ENCODE results near the gene BIN1.

Gene BIN1

GRCh38 chr2:127137741-127138140, 30.8 kb upstream of the BIN1 start:
- no peak overlapping the region for H3K27ac ChIP-seq
- TF ChIP-seq CTCF (IDR thresholded peaks at IDR 0.05; ENCODE audit: low read depth, low read length, missing control alignments) = no peak
- no peaks in the 10 kb centered on the region for H3K27me3 ChIP-seq (replicated peaks)
- DNase-seq = no peak
- no peak overlapping the region for H3K4me3 ChIP-seq (ENCODE audit: low read depth, low read length)
- H3K36me3 ChIP-seq (replicated peaks) = no peaks in the 10 kb centered on the region
- in situ Hi-C loops (cut with HindIII; ENCODE audit: low pct_ligation_motif_present, low sequenced_read_pairs) = no loop called here

DNA sequence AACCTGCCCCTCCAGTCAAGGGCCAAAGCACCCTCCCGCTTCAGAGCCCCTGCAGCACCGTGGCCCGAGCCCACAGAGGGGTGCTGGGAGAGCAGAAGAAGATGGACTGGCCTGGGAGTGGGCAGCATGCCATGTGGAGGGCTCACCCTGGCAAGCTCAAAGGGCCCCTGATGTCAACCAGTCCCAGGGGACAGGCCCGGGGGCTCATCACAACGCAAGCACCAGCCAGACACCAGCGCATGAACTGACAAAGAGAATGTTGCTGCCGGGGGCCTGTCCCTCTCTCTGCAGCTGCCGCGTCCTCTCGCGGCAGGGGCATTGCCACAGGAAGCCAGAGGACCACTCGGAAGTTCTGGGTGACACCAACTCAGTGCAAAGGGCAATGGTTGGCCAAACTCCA, 30.3 kb upstream of the BIN1 start:
- in situ Hi-C loops (cut with HindIII; ENCODE audit: low pct_ligation_motif_present, low sequenced_read_pairs) = no loop called here
- Histone ChIP-seq H3K27ac (no peak overlapping the region), H3K36me3 (replicated peaks) (no peaks in the 10 kb centered on the region), H3K4me3 (ENCODE audit: low read depth, low read length) (no peak overlapping the region), H3K27me3 (replicated peaks) (no peaks in the 10 kb centered on the region)
- DNase-seq = no peak
- TF ChIP-seq CTCF (IDR thresholded peaks at IDR 0.05; ENCODE audit: low read depth, low read length, missing control alignments) = no peak

GRCh38 chr2:127134833-127135830, 28.2 kb upstream of the BIN1 start:
- no peak overlapping the region for H3K4me3 ChIP-seq (ENCODE audit: low read depth, low read length)
- DNase-seq = no peak
- TF ChIP-seq CTCF (IDR thresholded peaks at IDR 0.05; ENCODE audit: low read depth, low read length, missing control alignments) = no peak
- in situ Hi-C loops (cut with HindIII; ENCODE audit: low pct_ligation_motif_present, low sequenced_read_pairs) = no loop called here
- no peaks in the 10 kb centered on the region for H3K36me3 ChIP-seq (replicated peaks)
- H3K27me3 ChIP-seq (replicated peaks) = no peaks in the 10 kb centered on the region
- H3K27ac ChIP-seq = no peak overlapping the region

DNA sequence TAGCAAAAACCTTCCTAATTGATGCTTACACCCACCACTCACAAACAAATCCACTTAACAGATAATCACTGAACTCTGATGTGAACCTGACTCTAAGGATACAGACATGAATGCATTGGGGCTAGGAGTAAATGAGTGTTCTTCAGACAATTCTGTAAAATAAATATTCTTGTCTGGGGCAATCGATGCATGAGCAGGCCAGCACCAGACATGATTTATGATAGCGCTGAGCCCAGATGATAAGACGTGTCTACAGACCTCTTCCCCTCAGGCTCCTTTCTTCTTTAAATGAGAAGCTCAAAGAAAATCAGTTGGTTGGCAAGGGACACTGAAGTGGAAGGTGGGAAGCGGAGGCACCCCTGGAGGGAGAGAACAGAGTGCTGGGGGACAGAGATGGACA, 27.3 kb upstream of the BIN1 start:
- H3K36me3 ChIP-seq (replicated peaks) = no peaks in the 10 kb centered on the region
- DNase-seq = no peak
- H3K4me3 ChIP-seq (ENCODE audit: low read depth, low read length) = no peak overlapping the region
- in situ Hi-C loops (cut with HindIII; ENCODE audit: low pct_ligation_motif_present, low sequenced_read_pairs) = no loop called here
- H3K27ac ChIP-seq = no peak overlapping the region
- TF ChIP-seq CTCF (IDR thresholded peaks at IDR 0.05; ENCODE audit: low read depth, low read length, missing control alignments) = no peak
- H3K27me3 ChIP-seq (replicated peaks) = no peaks in the 10 kb centered on the region

- Histone ChIP-seq H3K27me3 (replicated peaks) (no peaks in the 10 kb centered on the region), H3K36me3 (replicated peaks) (no peaks in the 10 kb centered on the region), H3K27ac (no peak overlapping the region), H3K4me3 (ENCODE audit: low read depth, low read length) (no peak overlapping the region)
- DNase-seq = no peak
- TF ChIP-seq CTCF (IDR thresholded peaks at IDR 0.05; ENCODE audit: low read depth, low read length, missing control alignments) = no peak
- in situ Hi-C loops (cut with HindIII; ENCODE audit: low pct_ligation_motif_present, low sequenced_read_pairs) = no loop called here
These were observed 26.8 kb upstream of the BIN1 start for GRCh38 chr2:127133793-127134192.

Measured in brain microvascular endothelial cell (primary cell).